ENCODE data around the gene ZNF222.

Gene ZNF222

DNA sequence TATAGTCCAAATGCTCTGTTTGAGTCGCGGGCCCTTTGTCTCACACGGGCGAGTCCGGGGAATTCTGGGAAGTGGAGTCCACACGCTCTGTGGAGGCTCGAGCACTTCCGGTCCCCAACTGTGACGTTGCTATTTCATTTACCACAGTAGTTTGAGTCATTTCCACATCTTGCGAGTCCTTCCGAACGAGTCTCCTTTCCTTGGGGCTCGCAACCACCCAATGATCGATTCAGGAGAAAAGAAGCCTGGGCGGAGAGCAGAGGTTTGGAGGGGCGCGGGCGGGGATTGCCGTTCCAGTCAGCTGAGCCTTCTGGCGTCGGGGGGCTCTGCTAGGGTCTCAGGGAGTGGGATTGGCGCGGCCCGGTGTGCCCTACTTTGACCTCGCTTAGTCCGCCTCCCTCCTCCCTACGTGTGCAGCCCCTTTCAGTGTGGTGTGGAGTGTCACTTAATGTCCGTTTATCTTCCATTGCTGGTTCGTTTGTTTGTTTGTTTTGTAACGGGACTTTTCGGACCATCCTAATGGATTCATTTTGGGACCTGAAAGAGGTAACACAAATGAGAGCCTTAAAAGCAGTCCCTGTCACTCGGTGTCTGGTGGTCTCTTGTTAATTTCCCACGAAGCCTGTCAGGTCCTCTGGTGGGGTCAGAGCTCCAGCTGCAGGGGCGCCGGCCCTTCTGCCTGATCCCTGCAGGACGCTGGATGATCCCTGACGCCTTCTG lies at the start of gene ZNF222:
Gene ZNF222, plus strand, starts transcription at position 163 of the 720 bp plus-strand sequence. Its CDS starts 58 bp downstream, at position 221.
- peak; percentile 57 to 73 (median 63) for DNase-seq (ENCODE audit: low read depth in 3 of 3)

- no peak for DNase-seq (ENCODE audit: low read depth in 3 of 3)
Observed at GRCh38 chr19:43976732-43977131, 48.4 kb upstream of the ZNF222 start.

GRCh38 chr19:43983544-43983911 lies 41.7 kb upstream of the ZNF222 start:
- no peak for DNase-seq (ENCODE audit: low read depth in 3 of 3)

DNA sequence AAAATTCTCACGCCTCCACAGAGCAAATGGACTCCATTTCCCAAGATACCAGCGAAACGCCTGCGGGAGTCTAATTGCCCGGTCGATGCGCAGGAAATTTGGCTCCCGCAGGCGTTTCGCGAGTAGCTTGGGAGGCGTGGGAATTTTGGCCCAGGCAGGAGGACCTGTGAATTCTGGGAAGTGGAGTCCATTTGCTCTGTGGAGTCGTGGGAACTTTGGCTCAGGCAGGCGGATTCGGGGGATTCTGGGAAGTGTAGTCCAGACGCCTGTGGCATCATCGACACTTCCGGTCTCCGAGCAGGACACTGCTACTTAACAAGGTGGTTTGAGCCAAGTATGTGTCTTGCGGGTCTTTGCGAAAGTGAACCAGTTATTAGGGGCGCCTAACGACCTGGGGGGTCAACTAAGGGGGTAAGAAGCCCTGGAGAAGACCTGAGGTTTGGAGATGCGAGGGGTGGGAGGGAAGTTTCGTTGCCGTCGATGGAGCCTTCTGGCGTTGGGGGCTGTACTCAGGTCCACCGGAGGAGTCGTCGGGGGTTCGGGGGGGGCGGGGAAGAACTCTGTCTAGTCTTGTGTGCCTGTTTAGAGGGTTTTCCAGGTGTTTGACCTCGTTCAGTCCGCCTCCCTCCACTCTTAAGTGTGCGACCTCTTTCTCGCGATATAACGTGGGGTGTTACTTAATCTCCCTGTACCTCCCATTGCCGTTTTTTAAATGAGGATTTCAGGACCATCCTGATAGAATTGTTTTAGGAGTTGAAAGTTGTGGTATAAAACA lies 41.1 kb upstream of the ZNF222 start, which contains the start of gene ZNF155:
Gene ZNF155, plus strand, starts transcription at position 277 of the 775 bp plus-strand sequence. CDS start 4,356 bp downstream, outside the sequence.
- peak; percentile 45 to 55 (median 50) for DNase-seq (ENCODE audit: low read depth in 3 of 3)

DNA sequence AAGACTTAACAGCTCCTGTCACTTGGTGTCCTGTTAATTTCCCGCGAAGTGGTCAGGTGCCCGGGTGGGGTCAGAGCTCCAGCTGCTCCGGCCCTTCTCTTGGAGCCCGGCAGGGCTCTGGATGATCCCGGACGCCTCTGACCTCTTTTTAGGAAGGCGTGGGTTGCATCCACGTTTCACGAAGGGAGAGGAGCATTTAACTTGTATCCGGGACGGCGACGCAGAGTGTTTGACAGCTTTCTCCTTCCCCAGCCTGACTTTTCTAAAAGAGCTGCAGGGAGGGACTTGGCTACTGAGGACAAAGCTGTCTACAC lies 40.5 kb upstream of the ZNF222 start:
- no peak for DNase-seq (ENCODE audit: low read depth in 3 of 3)

- DNase-seq (ENCODE audit: low read depth in 3 of 3) = no peak
Observed at GRCh38 chr19:43997631-43998290, 27.4 kb upstream of the ZNF222 start.

- no peak for DNase-seq (ENCODE audit: low read depth in 3 of 3)
Observed at GRCh38 chr19:44002212-44002565, 23.0 kb upstream of the ZNF222 start.

DNA sequence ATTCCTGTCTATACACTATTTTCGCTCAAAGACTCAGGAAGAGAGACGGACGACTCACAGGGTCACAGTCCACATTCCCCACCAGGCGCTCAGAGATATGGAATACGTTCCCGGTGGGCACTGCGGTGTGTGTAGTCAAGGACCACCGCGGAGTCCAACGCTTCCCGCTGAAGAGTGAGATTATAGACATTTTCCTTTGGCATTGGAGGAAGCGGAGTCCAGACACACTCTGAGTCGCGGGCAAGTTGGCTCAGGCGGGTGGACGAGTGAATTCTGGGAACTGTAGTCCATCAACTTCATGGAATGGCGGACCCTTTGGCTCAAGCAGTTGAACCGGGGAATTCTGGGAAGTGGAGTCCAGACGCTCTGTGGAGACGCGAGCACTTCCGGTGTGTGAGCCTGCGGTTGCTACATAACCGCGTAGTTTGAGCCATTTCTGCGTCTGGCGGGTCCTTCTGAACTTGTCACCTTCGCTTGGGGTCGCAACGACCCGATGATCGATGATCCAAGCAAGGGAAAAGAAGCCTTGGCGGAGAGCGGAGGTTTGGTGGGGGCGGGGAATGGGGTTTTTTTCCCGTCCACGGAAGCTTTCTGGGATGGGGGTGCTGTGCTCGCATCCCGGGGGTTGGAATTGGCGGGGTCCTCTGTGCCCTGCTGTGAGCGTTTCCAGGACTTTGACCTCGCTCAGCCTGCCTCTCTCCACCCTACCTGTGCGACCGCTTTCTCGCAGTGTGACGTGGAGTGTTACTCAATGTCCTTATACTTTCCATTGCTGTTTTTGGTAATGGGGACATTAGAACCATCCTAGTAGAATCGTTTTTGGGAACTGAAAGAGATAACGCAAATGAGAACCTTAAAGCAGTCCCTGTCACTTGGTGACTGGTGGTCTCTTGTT lies 22.4 kb upstream of the ZNF222 start, which contains the start of gene ZNF230:
Gene ZNF230, plus strand, starts transcription at position 392 of the 895 bp plus-strand sequence. CDS start 4,122 bp downstream, outside the sequence.
- peak; percentile 65 to 77 (median 75) for DNase-seq (ENCODE audit: low read depth in 3 of 3)

GRCh38 chr19:44003461-44004009 lies 21.6 kb upstream of the ZNF222 start:
- DNase-seq (ENCODE audit: low read depth in 3 of 3) = no peak

DNA sequence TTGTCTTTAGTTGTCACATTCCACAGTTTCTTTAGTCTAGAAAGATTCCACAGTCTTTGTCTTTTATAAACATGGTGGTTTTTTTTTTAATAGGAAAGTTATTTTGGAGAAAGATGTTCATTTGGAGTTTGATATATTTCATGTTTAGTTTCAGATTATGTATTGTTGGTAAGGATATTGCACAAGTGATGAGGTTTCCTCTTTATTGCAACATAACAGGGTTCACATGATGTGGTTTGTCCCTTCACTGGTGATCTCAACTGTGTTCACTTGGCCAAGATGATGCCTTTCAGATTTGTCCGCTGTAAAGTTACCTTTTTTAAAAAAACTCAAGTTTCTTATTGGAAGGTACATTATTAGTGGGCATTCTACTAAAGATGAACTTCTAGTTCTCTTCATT lies 19.2 kb upstream of the ZNF222 start:
- DNase-seq (ENCODE audit: low read depth in 3 of 3) = no peak

GRCh38 chr19:44007473-44007872 lies 17.7 kb upstream of the ZNF222 start:
- no peak for DNase-seq (ENCODE audit: low read depth in 3 of 3)

- no peak for DNase-seq (ENCODE audit: low read depth in 3 of 3)
Observed at GRCh38 chr19:44010468-44010867, 14.7 kb upstream of the ZNF222 start.

- DNase-seq (ENCODE audit: low read depth in 3 of 3) = no peak
Observed at GRCh38 chr19:44019498-44019897, 5.7 kb upstream of the ZNF222 start.

DNA sequence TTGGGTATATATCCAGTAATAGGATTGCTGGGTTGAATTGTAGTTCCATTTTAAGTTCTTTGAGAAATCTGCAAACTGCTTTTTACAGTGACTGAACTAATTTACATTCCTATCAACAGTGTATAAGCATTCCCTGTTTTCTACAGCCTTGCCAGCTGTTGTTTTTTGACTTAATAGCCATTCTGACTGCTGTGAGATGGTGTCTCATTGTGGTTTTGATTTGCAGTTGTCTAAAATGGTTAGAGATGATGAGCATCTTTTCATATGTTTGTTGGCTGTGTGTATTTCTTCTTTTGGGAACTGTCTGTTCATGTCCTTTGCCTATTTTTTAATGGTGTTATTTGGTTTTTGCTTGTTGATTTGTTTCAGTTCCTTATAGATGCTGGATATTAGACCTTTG lies 4.0 kb upstream of the ZNF222 start:
- no peak for DNase-seq (ENCODE audit: low read depth in 3 of 3)

- no peak for DNase-seq (ENCODE audit: low read depth in 3 of 3)
Observed at GRCh38 chr19:44024900-44025216, 321 bp upstream of the ZNF222 start.

DNA sequence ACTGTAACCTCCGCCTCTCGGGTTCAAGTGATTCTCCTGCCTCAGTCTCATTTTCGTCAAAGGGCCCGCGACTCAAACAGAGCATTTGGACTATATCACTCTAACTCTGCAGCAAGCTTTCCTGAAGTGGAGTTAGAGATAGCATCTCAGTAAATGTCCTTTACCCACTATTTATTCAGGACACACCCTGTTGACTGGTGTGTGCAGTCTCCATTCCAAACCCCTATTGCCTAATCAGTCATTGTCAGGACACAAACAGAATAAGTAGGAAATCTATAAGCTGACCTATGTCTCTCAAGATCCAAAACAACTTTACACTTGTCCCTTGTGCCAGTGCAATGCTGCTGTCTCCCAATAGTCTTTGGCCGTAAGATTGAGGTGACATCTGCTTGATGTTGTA lies 1.4 kb downstream of the ZNF222 start:
- no peak for DNase-seq (ENCODE audit: low read depth in 3 of 3)

GRCh38 chr19:44032001-44032610 lies 6.9 kb downstream of the ZNF222 start:
- DNase-seq (ENCODE audit: low read depth in 3 of 3) = no peak

DNA sequence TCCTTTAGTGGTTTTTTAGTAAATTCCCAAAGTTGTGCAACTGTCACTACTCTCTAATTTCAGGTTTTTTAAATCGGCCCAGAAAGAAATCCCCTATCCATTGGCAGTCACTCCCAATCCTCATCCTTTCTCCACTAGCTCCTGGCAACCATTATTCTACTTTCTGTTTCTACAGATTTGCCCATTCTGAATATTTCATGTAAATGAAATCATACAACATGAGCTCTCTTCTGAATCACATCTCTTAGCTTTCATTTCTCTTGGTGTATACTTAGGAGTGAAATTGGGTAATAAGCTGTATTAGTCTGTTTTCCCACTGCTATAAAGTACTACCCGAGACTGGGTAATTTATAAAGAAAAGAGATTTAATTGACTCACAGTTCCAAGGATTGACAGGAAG lies 17.0 kb downstream of the ZNF222 start:
- DNase-seq (ENCODE audit: low read depth in 3 of 3) = no peak

GRCh38 chr19:44050740-44051649 lies 25.8 kb downstream of the ZNF222 start:
- no peak for DNase-seq (ENCODE audit: low read depth in 3 of 3)

Measured in stimulated activated CD4-positive, alpha-beta T cell treated with anti-CD3 and anti-CD28 coated beads, TNF-alpha, amount 100 ng/mL, for 48 hours (primary cell).